GM08714 (cell line): Measurements from ENCODE around the gene COL23A1.
A peak's percentile ranks its signal among the peaks of the same experiment; 100 is the strongest.
"Not testable (repeated sequence)": the region's sequence is repeated elsewhere in the genome, so short reads cannot be mapped to it uniquely, and the experiment has no call there.

Experiments used
- H3K4me3 ChIP-seq: fragments of 200-500 bp; sonication (Bioruptor generic); 2 replicates; pipeline ENCODE4 v1.5.1; 2014; ENCODE audit warnings: mild to moderate bottlenecking, low read length, inconsistent platforms
- ZNF274 ChIP-seq: IDR thresholded peaks from 2 replicates; pipeline ENCODE4 v1.6.1; 2012; ENCODE audit warnings: mild to moderate bottlenecking, low read depth, low read length

The COL23A1 gene

DNA sequence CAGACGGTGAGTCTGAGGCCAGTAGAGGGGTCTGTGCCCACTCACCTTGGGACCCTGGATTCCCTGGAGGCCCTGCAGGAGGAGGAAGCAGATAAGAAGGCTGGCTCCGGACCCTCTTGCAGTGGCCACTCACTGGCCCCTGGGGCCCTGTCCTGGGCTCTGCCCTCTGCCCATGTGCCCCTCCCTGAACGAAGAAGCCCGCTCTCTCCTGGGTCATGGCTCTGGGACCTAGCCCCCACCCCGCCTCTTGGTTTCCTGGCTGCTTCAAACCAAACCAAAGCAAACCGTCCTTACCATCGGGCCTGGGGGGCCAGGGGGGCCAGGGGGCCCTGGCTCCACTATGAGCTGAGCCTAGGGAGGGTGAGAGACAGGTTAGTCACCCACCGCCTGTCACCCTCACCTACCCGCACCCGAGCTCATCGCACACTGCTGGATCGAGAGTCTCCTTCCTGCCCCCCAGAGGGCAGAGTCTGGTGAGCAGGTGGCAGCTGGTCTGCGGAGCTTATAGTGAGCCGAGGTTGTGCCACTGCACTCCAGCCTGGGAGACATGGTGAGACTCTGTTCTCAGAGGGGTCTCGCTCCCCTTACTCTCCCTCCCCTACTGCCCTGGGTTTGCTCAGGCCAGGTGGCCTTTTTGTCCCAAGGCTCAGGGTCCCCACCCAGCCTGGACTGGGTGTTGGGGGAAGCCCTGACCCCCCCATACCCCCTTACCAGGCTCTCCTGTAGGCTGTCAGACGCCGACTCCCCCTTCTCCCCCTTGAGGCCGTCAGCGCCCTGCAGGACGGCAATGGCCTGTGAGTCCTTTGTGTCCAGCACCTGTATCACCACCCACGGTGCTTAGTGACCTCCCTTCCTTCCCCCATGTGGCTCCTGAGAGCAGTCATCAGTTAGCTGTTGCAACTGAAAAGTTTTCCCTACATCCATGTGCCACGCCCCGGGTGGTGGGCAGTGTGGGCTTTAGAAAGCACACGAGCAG lies 342.4 kb downstream of the COL23A1 start:
- TF ChIP-seq ZNF274: no peak
- H3K4me3 ChIP-seq: no peak overlapping the region

DNA sequence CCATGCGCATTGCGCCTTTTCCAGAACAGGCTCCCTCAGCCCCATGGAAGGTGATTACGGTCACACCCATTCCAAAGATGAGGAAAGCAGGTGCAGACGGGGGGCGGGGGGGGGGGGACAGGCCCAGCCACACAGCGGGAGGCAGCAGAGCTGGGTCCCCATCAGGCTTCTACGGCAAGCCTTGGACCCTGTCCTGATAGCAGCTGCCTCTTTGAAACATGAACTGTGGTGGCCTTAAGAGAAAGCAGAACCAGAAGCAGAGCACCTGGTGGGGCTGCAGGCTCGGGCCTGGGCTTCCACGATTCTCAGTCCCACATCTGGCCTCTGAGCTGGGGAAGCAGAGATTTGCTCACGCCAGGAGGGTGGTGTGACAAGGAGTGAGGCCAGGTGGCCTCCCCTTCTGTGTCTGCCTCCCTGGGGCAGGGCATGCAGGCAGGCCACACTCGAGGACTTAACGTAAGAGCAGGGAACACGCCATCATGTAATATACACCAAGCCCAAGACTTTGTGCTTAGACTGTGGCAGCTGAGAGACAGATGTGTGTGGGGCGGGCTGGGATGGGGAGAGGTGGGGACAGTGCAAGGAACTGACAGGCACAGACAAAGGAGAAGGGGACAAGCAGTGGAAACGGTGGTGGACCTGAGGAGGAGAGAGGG lies 343.4 kb downstream of the COL23A1 start:
- no peak for TF ChIP-seq ZNF274
- no peak overlapping the region for H3K4me3 ChIP-seq

DNA sequence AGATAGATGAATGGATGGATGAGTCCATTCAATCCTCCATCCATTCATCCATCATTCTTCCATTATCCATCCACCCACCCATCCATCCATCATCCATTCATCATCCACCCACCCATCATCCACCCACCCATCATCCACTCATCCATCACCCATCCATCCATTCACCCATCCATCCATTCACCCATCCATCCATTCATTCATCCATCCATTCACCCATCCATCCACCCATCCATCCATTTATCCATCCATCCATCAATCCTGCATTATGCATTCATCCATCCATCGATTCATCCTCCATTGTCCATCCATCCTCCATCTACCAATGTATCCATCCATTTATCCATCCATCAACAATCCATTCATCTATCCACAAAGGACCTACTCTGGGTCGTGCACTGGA lies 344.8 kb downstream of the COL23A1 start:
- H3K4me3 ChIP-seq: no peak overlapping the region
- TF ChIP-seq ZNF274: no peak

DNA sequence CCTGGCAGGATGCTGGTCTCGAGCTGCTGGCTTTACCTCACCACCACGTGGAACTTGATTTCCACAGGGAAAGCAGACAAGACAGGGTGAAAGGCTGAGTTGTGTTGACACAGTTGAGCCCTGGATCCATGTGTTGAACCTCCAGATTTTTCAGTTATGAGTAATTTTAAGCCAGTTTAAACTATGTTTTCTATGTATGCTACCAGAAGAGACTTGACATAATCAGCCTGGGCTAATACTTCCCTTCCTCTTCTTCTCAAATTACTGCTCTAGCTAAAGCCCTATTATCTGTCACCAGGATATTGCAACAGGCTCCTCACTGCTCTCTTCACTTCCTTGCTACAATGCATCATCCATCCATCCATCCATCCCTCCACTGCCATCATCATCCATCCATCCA lies 345.6 kb downstream of the COL23A1 start:
- TF ChIP-seq ZNF274: no peak

DNA sequence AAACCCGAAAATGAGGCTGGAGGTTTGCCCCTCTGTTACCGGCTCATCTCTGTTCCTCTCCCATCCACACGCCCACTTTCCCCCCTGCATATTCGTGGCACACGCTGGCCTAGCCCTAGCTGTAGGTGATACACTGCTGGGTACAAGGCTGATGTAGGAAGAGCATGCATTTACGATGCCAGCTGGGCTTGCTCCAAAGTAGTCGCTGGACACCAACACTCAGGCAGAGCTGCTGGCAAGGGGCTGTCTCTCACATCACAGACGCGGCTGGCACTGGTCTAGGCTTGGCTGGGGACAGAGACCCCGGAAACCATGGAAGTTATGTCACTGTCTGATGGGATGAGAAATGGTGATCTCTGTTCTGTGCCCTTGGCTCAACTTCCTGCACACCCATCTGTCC lies 347.8 kb downstream of the COL23A1 start:
- TF ChIP-seq ZNF274: no peak

More for the DNA sequence above, 345.6 kb downstream of the COL23A1 start:
- no peak overlapping the region for H3K4me3 ChIP-seq

DNA sequence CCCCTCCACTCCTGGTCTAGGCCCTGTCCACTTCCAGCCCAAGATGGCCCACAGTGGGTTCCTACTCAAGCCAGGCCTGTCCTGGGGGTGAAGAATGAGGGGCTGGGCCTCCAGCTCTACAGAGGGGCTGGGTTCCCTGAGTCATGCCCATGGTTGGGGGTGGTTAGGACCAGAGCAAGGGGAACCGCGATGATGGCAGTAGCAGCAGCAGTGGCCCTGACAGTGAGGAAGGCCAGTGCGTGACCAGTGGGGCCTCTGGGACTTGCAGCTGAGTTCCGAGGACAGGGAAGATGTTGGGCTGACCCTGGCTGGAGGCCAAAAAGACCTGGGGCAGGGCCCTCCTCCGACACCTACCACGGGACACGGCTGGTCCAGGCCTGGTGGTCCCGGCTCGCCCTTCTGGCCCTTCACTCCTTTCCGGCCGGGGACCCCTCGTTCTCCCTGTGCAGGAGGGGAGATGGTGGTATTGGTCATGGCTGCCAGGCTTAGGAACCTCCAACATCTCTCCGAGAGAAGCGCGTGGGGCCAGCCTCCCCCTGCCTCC lies 348.4 kb downstream of the COL23A1 start:
- H3K4me3 ChIP-seq: no peak overlapping the region; the same call in 1 of the 2 replicates
- TF ChIP-seq ZNF274: no peak

More for the DNA sequence above, 347.8 kb downstream of the COL23A1 start:
- no peak overlapping the region for H3K4me3 ChIP-seq

DNA sequence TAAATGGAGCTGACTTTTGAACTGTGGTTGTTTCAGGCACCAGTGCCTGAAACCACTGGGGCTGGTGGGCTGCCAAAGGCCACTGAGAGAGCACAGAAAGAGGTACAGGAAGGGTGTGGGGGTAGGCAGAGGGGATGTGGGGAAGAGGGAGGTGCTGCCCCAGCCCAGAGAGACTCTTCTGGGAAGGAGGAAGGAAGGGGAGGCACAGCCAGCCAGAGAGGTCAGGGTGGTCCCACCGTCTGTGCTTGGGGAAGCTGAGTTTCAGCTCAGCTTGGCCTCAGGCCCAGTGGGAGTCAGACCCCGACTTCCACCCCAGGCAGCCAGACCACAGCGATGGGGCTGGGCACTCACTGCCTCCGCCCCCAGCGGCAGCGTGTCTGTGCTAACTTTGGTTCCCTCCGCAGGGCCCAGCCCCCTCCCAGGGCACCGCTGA lies 348.9 kb downstream of the COL23A1 start:
- peak overlapping the region; percentile 2; the same call in 1 of the 2 replicates for H3K4me3 ChIP-seq
- TF ChIP-seq ZNF274: no peak

DNA sequence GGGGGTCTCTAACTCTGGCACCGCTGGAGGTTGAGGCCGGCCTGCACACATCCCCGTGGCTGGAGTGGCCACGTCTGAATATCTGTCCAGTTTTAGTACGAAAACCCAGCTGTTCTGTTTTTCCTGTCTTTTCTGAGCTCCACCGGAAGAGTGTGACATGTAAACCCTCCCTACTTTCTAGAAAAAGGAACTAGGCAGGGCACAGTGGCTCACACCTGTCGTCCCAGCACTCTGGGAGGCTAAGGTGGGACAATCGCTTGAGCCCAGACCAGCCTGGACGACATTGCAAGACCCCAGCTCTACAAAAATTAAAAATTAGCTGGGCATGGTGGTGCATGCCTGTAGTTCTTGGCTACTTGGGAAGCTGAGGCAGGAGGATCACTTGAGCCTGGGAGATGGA lies 349.4 kb downstream of the COL23A1 start:
- no peak for TF ChIP-seq ZNF274
- H3K4me3 ChIP-seq: peak overlapping the region; percentile 8; the same call in 1 of the 2 replicates

DNA sequence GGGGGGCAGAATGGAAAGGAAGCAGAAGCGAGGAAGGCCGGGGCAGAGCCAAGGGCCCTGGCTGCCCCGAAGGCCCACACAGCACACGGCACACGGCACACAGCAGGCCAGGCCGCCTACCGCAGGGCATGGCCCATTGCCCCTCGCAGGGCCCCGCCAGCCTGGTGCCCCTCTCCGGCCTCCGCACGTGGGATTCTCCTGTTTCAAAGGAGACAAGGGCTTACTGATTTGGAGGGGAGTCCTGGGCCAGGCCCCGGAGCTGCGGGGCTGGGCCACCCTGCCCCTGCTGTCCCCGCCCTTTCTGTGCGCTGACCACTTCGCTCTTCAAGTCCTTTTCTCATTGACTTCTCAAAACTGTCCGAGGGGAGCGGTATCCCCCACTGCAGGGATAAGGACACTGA lies 349.9 kb downstream of the COL23A1 start:
- peak overlapping the region; percentile 8; the same call in 1 of the 2 replicates for H3K4me3 ChIP-seq
- no peak for TF ChIP-seq ZNF274

DNA sequence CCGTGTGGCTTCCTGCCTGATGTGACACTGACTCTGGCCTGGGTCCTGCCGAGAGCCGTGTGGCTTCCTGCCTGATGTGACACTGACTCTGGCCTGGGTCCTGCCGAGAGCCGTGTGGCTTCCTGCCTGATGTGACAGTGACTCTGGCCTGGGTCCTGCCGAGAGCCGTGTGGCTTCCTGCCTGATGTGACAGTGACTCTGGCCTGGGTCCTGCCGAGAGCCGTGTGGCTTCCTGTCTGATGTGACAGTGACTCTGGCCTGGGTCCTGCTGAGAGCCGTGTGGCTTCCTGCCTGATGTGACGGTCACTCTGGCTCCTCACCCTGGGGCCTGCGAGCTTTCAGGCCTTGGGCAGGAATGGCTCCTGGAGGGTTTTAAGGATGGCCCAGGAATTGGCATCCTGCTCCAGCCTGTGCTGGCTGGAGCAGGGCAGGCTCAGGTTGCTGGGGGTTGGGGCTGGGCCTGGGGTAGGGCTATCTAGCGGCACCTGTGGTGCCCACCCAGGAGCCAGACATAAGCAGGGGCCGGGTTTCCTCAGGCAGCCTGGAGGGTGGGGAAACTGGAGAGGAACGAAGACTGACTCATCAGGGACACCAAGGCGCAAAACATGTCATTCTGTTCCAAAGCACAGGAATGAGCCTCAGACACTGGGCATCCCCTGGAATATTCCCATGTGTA lies 350.4 kb downstream of the COL23A1 start:
- not testable (repeated sequence) for H3K4me3 ChIP-seq

DNA sequence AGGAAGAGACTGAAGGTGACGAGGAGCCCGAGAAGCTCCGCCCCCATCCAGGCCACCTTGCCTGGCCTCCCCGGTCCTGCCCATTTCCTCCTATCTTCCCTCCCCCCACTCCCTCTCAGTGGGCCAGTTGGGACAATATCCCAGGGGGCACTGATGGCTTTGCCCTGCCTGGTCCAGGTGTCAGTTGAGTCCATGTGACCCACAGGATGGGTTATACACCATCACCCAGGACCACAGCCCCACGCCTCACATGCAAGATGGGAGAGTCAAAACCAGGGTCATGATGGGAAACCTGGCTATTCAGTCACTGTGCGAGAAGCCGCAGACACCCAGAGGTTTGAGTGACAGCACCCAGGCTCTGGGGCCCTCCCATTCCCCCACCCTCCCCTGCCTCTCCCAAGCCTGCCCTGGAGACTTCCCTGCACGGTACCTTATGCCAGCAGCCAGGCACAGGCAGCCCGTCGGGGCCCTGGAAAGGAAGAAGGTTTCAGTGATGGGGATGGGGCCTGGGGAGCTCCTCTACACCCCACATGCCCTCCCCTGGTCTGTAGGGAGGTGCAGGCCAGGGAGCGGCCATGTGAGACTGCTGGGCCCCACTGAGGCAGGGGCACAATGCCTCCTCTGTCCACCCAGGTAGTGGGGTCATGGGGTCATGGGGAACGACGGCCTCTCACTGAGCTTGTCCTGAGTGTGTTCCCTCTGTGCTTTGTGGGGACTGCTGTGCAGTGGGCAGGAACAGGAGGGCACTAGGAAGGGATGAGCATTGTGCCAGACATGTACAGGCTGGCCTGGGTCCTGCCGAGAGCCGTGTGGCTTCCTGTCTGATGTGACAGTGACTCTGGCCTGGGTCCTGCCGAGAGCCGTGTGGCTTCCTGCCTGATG lies 351.2 kb downstream of the COL23A1 start:
- H3K4me3 ChIP-seq: peak overlapping the region; percentile 1; the same call in 1 of the 2 replicates
- no peak for TF ChIP-seq ZNF274

DNA sequence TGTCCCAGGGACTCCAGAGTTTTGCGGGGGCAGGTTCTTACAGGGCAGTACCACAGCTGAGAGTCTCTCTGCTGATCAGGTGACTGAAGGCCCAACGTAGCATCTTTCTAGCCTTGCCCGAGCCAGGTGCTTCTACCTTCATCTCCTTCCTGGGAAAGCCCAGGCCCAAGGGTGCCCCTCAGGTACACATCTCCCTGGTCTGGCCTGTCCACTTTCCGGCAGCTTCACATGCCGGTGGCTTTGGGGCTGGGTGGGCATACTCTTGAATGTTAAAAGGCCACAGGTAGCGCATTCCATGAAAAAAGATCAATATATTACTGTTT lies 351.9 kb downstream of the COL23A1 start:
- no peak for TF ChIP-seq ZNF274
- H3K4me3 ChIP-seq: no peak overlapping the region
